AG09319 (cell line): ENCODE results near the gene TMEM31.

ENCODE experiments used
- DNase-seq: peaks from one replicate; pipeline ENCODE4 v3.0.0-alpha.2; 2010; ENCODE audit warnings: low read depth; ENCODE audit errors: extremely low read depth
- TF ChIP-seq, protein P1 (sequence below): IDR thresholded peaks from 2 replicates; pipeline ENCODE4 v1.5.1; 2011; ENCODE audit warnings: low read depth, mild to moderate bottlenecking, inconsistent platforms, low read length, moderate library complexity

TMEM31 gene

DNA sequence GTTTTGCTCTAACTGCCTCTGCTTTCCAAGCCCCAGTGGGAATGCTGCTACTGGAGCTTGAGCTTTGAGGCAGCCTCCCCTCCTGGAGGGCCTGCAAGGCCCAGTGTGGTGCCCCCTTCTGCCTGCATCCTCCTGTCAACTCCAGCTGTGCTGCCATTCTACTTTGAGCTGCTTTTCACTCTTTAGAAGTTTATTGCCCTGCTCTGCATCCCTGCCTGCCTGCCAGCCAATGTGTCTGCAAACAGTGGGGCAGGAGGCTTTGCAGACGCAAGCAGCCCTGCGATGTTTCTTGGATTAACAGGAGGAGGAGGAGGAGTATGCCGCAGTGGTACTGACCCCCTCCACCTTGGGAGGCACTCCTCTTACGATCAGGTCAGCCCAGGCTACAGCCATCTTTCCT lies 16.4 kb downstream of the TMEM31 start:
- TF ChIP-seq, protein P1, sequence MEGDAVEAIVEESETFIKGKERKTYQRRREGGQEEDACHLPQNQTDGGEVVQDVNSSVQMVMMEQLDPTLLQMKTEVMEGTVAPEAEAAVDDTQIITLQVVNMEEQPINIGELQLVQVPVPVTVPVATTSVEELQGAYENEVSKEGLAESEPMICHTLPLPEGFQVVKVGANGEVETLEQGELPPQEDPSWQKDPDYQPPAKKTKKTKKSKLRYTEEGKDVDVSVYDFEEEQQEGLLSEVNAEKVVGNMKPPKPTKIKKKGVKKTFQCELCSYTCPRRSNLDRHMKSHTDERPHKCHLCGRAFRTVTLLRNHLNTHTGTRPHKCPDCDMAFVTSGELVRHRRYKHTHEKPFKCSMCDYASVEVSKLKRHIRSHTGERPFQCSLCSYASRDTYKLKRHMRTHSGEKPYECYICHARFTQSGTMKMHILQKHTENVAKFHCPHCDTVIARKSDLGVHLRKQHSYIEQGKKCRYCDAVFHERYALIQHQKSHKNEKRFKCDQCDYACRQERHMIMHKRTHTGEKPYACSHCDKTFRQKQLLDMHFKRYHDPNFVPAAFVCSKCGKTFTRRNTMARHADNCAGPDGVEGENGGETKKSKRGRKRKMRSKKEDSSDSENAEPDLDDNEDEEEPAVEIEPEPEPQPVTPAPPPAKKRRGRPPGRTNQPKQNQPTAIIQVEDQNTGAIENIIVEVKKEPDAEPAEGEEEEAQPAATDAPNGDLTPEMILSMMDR = no peak
- DNase-seq = no peak

DNA sequence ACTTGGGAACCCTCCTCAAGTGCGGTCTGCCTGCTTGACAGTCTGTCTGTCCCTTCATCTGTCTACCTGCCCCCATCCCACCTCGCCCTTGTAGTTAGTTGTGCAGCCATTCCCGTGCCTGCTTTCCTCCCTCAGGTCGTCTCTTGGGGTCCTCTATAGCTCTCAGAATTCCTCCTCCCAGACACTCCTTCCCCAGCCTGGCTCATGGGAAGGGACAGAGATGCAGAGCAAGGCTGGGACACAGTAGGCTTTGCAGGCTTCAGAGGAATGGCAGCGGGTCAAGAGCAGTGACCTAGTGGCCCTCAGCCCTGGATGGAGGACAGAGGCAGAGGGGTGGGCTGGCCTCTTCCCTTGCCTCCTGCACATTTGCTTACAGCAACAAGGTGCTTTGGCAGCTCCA lies 18.3 kb downstream of the TMEM31 start:
- no peak for DNase-seq
- TF ChIP-seq, protein P1 = no peak

DNA sequence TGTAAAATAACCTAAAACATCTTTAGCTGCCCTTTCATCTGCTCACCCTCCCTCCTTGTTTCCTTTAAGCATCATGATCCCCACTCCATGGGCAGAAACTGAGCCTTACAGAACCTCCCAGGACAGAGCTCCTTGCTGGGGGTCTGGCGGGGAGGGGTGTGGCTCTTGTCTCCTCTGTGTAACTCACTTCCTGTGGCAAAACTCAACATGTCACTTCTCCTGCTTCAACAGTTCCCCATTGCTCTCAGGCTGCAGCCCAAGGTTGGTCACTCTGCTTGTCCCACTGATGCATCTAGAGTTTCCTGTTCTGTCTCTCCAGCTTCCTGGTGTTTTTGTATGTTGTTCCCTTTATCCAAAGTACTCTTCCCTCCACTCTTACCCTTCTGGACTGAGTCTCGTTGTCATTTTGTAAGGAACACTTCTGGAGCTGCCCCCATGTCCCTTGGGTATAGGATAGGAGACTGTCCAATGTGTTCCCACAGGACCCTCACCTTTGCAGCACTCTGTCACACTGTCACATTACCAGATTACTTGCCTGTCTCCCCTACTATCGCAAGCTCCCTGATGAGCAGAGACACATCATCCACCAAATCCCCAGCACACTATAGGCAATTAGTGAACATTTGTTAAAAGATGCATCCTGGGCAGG lies 19.6 kb downstream of the TMEM31 start:
- TF ChIP-seq, protein P1 = no peak
- DNase-seq = no peak

DNA sequence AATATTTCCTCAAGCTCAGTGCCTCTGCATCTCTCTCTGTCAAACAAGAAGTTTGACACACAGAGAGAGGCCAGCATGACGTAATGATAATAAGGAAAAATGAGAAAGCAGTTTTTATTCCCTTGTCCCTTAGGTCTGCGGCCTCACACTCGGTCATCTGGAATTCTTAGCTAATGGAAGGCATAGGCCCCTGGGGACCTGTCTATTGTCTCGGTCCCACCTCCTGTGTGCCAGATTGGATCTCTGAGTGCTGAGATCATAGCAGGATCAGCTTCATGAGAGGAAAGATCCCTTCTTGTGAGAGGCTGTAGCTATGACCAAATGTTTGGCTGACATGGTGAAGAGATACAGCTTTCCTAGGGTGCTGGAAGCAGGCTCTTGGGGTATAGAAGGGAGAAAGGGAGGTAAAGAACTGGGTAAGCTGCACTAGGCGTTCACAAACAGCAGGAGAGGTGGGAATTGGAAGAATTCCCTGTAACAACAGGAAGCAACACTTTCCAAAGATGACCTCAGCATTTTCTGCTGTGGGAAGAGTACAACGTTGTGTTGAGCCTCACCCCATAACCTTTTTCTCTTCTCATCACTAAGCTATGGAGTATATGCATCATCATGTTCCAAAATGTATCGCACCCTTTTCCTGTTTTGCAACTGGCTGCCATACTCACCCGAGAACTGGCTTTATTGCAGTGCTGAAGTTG lies 20.2 kb downstream of the TMEM31 start:
- TF ChIP-seq, protein P1 = no peak
- DNase-seq = no peak

DNA sequence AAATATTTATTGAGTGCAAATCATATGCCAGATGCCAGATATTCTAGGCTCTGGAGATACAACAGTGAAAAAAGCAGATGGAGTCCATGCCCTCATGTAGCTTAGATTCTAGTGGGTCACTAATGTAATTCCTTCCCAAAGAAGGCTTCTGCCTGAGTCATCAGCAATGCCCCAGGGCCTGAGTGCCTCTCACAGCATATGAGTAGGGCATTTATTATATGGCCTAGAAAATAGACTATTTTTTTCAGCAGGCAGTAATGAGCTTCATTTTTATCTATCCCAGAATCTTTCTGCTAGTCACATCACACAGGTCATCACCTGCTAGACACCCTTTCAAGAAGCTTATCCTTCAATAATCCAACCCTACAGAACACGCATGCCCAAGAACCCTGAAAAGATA lies 22.3 kb downstream of the TMEM31 start:
- no peak for DNase-seq

DNA sequence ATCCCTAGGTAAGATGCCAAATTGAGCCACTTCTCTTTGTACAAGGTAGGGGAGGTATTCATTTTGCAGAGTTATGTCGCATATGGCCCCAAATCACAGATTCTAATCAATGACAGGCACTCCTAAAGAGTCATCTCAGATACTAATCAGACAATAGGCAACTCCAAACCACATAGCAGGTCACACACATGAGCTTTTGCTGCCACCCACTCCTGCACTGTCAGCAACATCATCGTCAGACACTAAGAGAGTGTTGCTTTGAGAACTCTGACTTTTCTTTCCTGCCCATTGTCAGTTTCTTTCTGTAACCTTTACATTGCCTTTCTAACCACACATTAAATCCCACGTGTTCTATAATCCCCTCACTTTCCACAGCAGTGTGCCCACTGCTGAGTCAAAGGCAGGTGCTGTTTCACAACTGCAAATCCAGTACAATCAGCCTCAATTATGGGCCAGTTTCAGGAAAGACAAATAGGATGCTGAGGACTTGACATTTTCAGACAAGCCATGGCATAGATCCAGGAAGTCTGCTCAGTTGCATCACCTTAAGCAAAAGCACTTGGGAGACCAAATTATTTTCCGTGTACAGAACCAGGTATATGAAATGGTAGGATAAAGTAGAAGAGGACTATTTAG lies 23.5 kb downstream of the TMEM31 start:
- no peak for DNase-seq
- TF ChIP-seq, protein P1 = no peak

More for the DNA sequence above, 22.3 kb downstream of the TMEM31 start:
- TF ChIP-seq, protein P1 = no peak

DNA sequence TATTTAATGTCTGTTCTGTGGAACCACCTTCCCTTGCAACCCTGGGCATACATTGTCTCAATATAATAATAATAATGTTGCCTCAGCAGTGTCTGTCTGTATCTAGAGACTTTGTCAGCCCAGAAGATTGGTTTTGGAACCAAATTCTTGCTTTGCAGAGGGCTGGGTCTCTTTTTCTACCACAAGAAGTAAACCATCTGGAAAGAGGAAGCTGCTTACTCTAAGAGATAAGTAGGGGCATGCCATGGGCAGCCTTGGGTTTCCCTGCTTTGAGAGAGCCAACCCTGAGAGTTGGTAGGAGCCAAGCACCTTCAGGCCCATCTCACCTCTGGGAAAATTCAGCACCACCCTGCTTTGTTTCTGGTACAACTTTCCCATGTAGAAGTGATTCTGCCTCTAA lies 27.0 kb downstream of the TMEM31 start:
- TF ChIP-seq, protein P1 = no peak

More for the DNA sequence above, 27.0 kb downstream of the TMEM31 start:
- DNase-seq = no peak
